GM12891 (cell line): ENCODE data around the gene FGD2.
"Not testable (repeated sequence)": the region's sequence is repeated elsewhere in the genome, so short reads cannot be mapped to it uniquely, and the experiment has no call there.

Source experiments
- DNase-seq: peaks from one replicate; pipeline ENCODE4 v3.0.0; 2011; ENCODE audit warnings: low spot score; ENCODE audit not compliant: insufficient read length
- FAIRE-seq: peaks from 2 replicates; lab custom pipeline; 2011; peaks lifted over from hg19 to GRCh38; lab: Jason Lieb, UNC
- PAX5 ChIP-seq: IDR thresholded peaks from 2 replicates; pipeline ENCODE4 v1.6.1; 2011; ENCODE audit warnings: low read length, moderate library complexity, mild to moderate bottlenecking; ENCODE audit not compliant: insufficient read depth, severe bottlenecking
- POLR2A ChIP-seq: IDR thresholded peaks from 2 replicates; pipeline ENCODE4 v1.6.1; 2011; ENCODE audit warnings: low read depth, low read length, control low read depth
- POLR2AphosphoS5 ChIP-seq: IDR thresholded peaks from 2 replicates; pipeline ENCODE4 v1.6.1; 2011; ENCODE audit warnings: low read depth, low read length, control low read depth
- POU2F2 ChIP-seq: IDR thresholded peaks from 2 replicates; pipeline ENCODE4 v1.6.1; 2011; ENCODE audit warnings: low read depth, mild to moderate bottlenecking, control low read depth, low read length, moderate library complexity
- SPI1 ChIP-seq: IDR thresholded peaks from 2 replicates; pipeline ENCODE4 v1.6.1; 2011; ENCODE audit warnings: low read depth, low read length, control low read depth
- TAF1 ChIP-seq: IDR thresholded peaks from 2 replicates; pipeline ENCODE4 v1.6.1; 2011; ENCODE audit warnings: low read depth, low read length, control low read depth

Gene FGD2

GRCh38 chr6:37053683-37054082 lies 48.2 kb downstream of the FGD2 start:
- TF ChIP-seq POLR2A: no peak
- TF ChIP-seq PAX5: no peak
- no peak for TF ChIP-seq POLR2AphosphoS5
- no peak for TF ChIP-seq TAF1
- TF ChIP-seq SPI1: no peak
- TF ChIP-seq POU2F2: no peak
- DNase-seq: no peak
- FAIRE-seq: no peak

GRCh38 chr6:37054171-37054570 lies 48.7 kb downstream of the FGD2 start:
- no peak for FAIRE-seq
- DNase-seq: no peak
- TF ChIP-seq POLR2AphosphoS5: no peak
- no peak for TF ChIP-seq TAF1
- no peak for TF ChIP-seq PAX5
- TF ChIP-seq SPI1: no peak
- TF ChIP-seq POU2F2: no peak

GRCh38 chr6:37054580-37054979 lies 49.1 kb downstream of the FGD2 start:
- FAIRE-seq (no peak), DNase-seq (no peak)
- TF ChIP-seq PAX5 (no peak), POU2F2 (no peak), POLR2AphosphoS5 (no peak), SPI1 (no peak), TAF1 (no peak), POLR2A (no peak)

- FAIRE-seq (no peak), DNase-seq (no peak)
- TF ChIP-seq PAX5 (no peak), SPI1 (no peak), POU2F2 (no peak), TAF1 (no peak), POLR2A (no peak), POLR2AphosphoS5 (no peak)
Observed at GRCh38 chr6:37056112-37056403, 50.6 kb downstream of the FGD2 start.

GRCh38 chr6:37056439-37057127 lies 51.1 kb downstream of the FGD2 start:
- DNase-seq: no peak
- no peak for TF ChIP-seq SPI1
- TF ChIP-seq POLR2A: no peak
- no peak for TF ChIP-seq POU2F2
- no peak for TF ChIP-seq POLR2AphosphoS5
- no peak for TF ChIP-seq TAF1
- TF ChIP-seq PAX5: no peak

GRCh38 chr6:37057128-37057471 lies 51.6 kb downstream of the FGD2 start:
- FAIRE-seq: no peak
- DNase-seq: no peak
- no peak for TF ChIP-seq POLR2A
- no peak for TF ChIP-seq POU2F2
- TF ChIP-seq TAF1: no peak
- TF ChIP-seq SPI1: no peak
- no peak for TF ChIP-seq PAX5
- no peak for TF ChIP-seq POLR2AphosphoS5

More at GRCh38 chr6:37056439-37057127, 51.1 kb downstream of the FGD2 start:
- no peak for FAIRE-seq

- no peak for FAIRE-seq
- DNase-seq: no peak
- TF ChIP-seq SPI1: no peak
- no peak for TF ChIP-seq POU2F2
- TF ChIP-seq POLR2A: no peak
- no peak for TF ChIP-seq POLR2AphosphoS5
- no peak for TF ChIP-seq PAX5
- no peak for TF ChIP-seq TAF1
Observed at GRCh38 chr6:37057678-37058077, 52.2 kb downstream of the FGD2 start.

GRCh38 chr6:37058084-37058586 lies 52.7 kb downstream of the FGD2 start:
- no peak for TF ChIP-seq POLR2A
- TF ChIP-seq PAX5: no peak
- no peak for TF ChIP-seq POLR2AphosphoS5
- TF ChIP-seq POU2F2: no peak
- TF ChIP-seq TAF1: no peak
- FAIRE-seq (no peak), DNase-seq (no peak)

GRCh38 chr6:37058984-37059343 lies 53.5 kb downstream of the FGD2 start:
- not testable (repeated sequence) for FAIRE-seq, DNase-seq

- TF ChIP-seq PAX5 (no peak), POU2F2 (no peak), POLR2A (no peak), POLR2AphosphoS5 (no peak), TAF1 (no peak), SPI1 (no peak)
- DNase-seq (no peak), FAIRE-seq (no peak)
Observed at GRCh38 chr6:37059344-37060194, 54.1 kb downstream of the FGD2 start.
